SK-N-SH (cell line): ENCODE measurements around the gene MS4A4E. TPM values are rescaled to one million over a fixed set of nuclear protein-coding genes. Genes with fewer than 3 reads are reported as not detected.

Experiments
- CTCF ChIA-PET: fragments of 300-600, 350-600 bp; formaldehyde crosslinking; extraction: SDS; loops from one replicate; lab custom pipeline; 2021; lab: Yijun Ruan, JAX
- POLR2A ChIA-PET: fragments of 350-600 bp; sonication (Branson Sonifier 250); formaldehyde crosslinking; extraction: SDS; loops from one replicate; lab custom pipeline; 2020; ENCODE audit warnings: antibody characterized with exemption, inconsistent platforms; lab: Yijun Ruan, JAX
- DNase-seq: peaks from one replicate; pipeline ENCODE4 v3.0.0; 2012
- H2AFZ ChIP-seq: fragments of 200-600 bp; sonication (generic); 2 replicates; pipeline ENCODE4 v1.8.1; 2016; ENCODE audit warnings: antibody characterized with exemption, mild to moderate bottlenecking, low read depth
- H3F3A ChIP-seq: fragments of 200-600 bp; sonication (generic); replicated peaks from 2 replicates; pipeline ENCODE3; 2016; ENCODE audit warnings: antibody characterized with exemption, mild to moderate bottlenecking; ENCODE audit not compliant: insufficient read depth
- H3K27ac ChIP-seq, 2 experiments: fragments of 200-500 bp in 1 of 2; fragments of 200-600 bp in 1 of 2; sonication (Bioruptor generic) in 1 of 2; sonication (generic), shearing (Covaris generic) in 1 of 2; 2 replicates each; pipeline versions ENCODE4 v1.5.1 to v1.6.1; 2014 to 2016; ENCODE audit warnings: low read depth in 2 of 2, inconsistent platforms in 1 of 2, low read length in 1 of 2, mild to moderate bottlenecking in 1 of 2, mixed read lengths in 1 of 2
- H3K27me3 ChIP-seq: fragments of 200-600 bp; sonication (generic), shearing (Covaris generic); 2 replicates; pipeline ENCODE4 v1.6.1; 2016; ENCODE audit warnings: mixed run types; ENCODE audit not compliant: insufficient read depth
- H3K36me3 ChIP-seq, 2 experiments: fragments of 200-500 bp in 1 of 2; fragments of 200-600 bp in 1 of 2; sonication (Bioruptor generic) in 1 of 2; sonication (generic) in 1 of 2; replicated peaks in 1 of 2; 2 replicates each; pipeline versions ENCODE3 to v1.5.1; 2014 to 2016; ENCODE audit warnings: low read length in 1 of 2, mild to moderate bottlenecking in 1 of 2; ENCODE audit not compliant: insufficient read depth in 2 of 2, control insufficient read depth in 1 of 2
- H3K4me1 ChIP-seq, 2 experiments: fragments of 200-500 bp in 1 of 2; fragments of 200-600 bp in 1 of 2; sonication (Bioruptor generic) in 1 of 2; sonication (generic), shearing (Covaris generic) in 1 of 2; 2 replicates each; pipeline versions ENCODE4 v1.5.1 to v1.6.1; 2014 to 2016; ENCODE audit warnings: low read depth in 1 of 2, low read length in 1 of 2, mixed run types in 1 of 2; ENCODE audit not compliant: insufficient read depth in 2 of 2, control insufficient read depth in 1 of 2
- H3K4me2 ChIP-seq: fragments of 200-600 bp; sonication (generic), shearing (Covaris generic); 2 replicates; pipeline ENCODE4 v1.6.1; 2017; ENCODE audit warnings: mixed run types
- H3K4me3 ChIP-seq, 2 experiments: fragments of 200-500 bp in 1 of 2; fragments of 200-600 bp in 1 of 2; sonication (Bioruptor generic) in 1 of 2; sonication (generic), shearing (Covaris generic) in 1 of 2; 2 replicates each; pipeline versions ENCODE4 v1.5.1 to v1.8.1; 2014 to 2016; ENCODE audit warnings: low read depth in 2 of 2, inconsistent platforms in 1 of 2, low read length in 1 of 2, mild to moderate bottlenecking in 1 of 2, mixed read lengths in 1 of 2, moderate library complexity in 1 of 2
- H3K79me2 ChIP-seq: fragments of 200-600 bp; sonication (generic); 2 replicates; pipeline ENCODE4 v1.8.1; 2017; ENCODE audit warnings: mild to moderate bottlenecking; ENCODE audit not compliant: insufficient read depth
- H3K9ac ChIP-seq: fragments of 200-600 bp; sonication (generic); 2 replicates; pipeline ENCODE4 v1.6.1; 2017; ENCODE audit warnings: mixed run types
- H3K9me2 ChIP-seq: fragments of 200-600 bp; sonication (generic); 2 replicates; pipeline ENCODE4 v1.6.1; 2017; ENCODE audit warnings: mixed run types
- H3K9me3 ChIP-seq: fragments of 200-600 bp; sonication (generic); 2 replicates; pipeline ENCODE4 v1.6.1; 2017; ENCODE audit warnings: mixed run types, mild to moderate bottlenecking, moderate library complexity
- H4K20me1 ChIP-seq: fragments of 200-600 bp; sonication (generic); 2 replicates; pipeline ENCODE4 v1.6.1; 2017; ENCODE audit warnings: mild to moderate bottlenecking, mixed run types; ENCODE audit not compliant: insufficient read depth
- ELF1 ChIP-seq: IDR thresholded peaks from 2 replicates; pipeline ENCODE4 v1.4.0; 2012
- EZH2phosphoT487 ChIP-seq: fragments of 200-600 bp; sonication (generic); IDR thresholded peaks from 2 replicates; pipeline ENCODE4 v1.6.1; 2017; ENCODE audit warnings: low read depth, mixed run types, mild to moderate bottlenecking, antibody characterized with exemption, moderate library complexity, borderline replicate concordance
- GATA2 ChIP-seq: sonication (generic); formaldehyde crosslinking; IDR thresholded peaks from 2 replicates; pipeline ENCODE4 v1.5.0; 2020; ENCODE audit warnings: mild to moderate bottlenecking, missing genetic modification reagents
- MAX ChIP-seq: IDR thresholded peaks from 2 replicates; pipeline ENCODE4 v1.4.0; 2012; ENCODE audit warnings: low read depth
- MEF2A ChIP-seq: IDR thresholded peaks from 2 replicates; pipeline ENCODE4 v1.4.0; 2012; ENCODE audit warnings: low read depth, borderline replicate concordance
- MXI1 ChIP-seq: IDR thresholded peaks from 2 replicates; pipeline ENCODE4 v1.6.1; 2012; ENCODE audit warnings: mild to moderate bottlenecking, low read depth, low read length, improper control_type of control experiment
- PBX3 ChIP-seq: IDR thresholded peaks from 2 replicates; pipeline ENCODE4; 2012
- POLR2AphosphoS5 ChIP-seq: IDR thresholded peaks from 2 replicates; pipeline ENCODE4 v1.6.1; 2012; ENCODE audit warnings: low read depth, low read length
- REST ChIP-seq: IDR thresholded peaks from 2 replicates; pipeline ENCODE4 v1.6.1; 2012; ENCODE audit warnings: mild to moderate bottlenecking, low read depth, low read length, moderate library complexity
- RFX5 ChIP-seq: IDR thresholded peaks from 2 replicates; pipeline ENCODE4 v1.6.1; 2012; ENCODE audit warnings: mild to moderate bottlenecking, improper control_type of control experiment, low read length
- WGBS: methylation state at CpG from one replicate; pipeline ENCODE4 v1.1.6; 2017; ENCODE audit warnings: low lambda C conversion rate; 5-methylcytosine and 5-hydroxymethylcytosine counted together
- polyA plus RNA-seq, 3 experiments: library from polyadenylated mRNA; depleted of rRNA; stranded (reverse); fragments of >200 nt; gene quantifications; 2 replicates each; pipeline ENCODE4 v1.2.3, GENCODE V29; 2012

Gene MS4A4E
- polyA plus RNA-seq, 1 of the 3 experiments (the other 2 are of a cell fraction), result not detected

GRCh38 chr11:60209977-60210376 lies 33.0 kb downstream of the MS4A4E start (continued):
- TF ChIP-seq REST (no peak), MAX (no peak), MEF2A (no peak), EZH2phosphoT487 (no peak), PBX3 (no peak)

GRCh38 chr11:60208951-60209350 lies 34.0 kb downstream of the MS4A4E start:
- H3K27ac ChIP-seq, result no peak overlapping the region
- H3K9me2 ChIP-seq, result no peaks in the 10 kb centered on the region
- 0% methylated on average over 1 of the region's 1 CpG for WGBS
- H4K20me1 ChIP-seq, result no peaks in the 10 kb centered on the region
- H3K9me3 ChIP-seq, result no peaks in the 10 kb centered on the region
- no peak overlapping the region for H3K4me2 ChIP-seq
- H3K36me3 ChIP-seq, result no peaks in the 10 kb centered on the region
- H3K9ac ChIP-seq, result no peak overlapping the region
- no peaks in the 10 kb centered on the region for H3K4me1 ChIP-seq
- no peaks in the 10 kb centered on the region for H3K79me2 ChIP-seq
- no peak overlapping the region for H3K4me3 ChIP-seq
- H3K27me3 ChIP-seq, result no peaks in the 10 kb centered on the region; the same call in 1 of the 2 replicates
- TF ChIP-seq MXI1, result no peak
- no peak for TF ChIP-seq ELF1
- TF ChIP-seq GATA2 (CRISPR knock-in tag), result no peak
- TF ChIP-seq RFX5, result no peak
- TF ChIP-seq POLR2AphosphoS5, result no peak
- ChIA-PET POLR2A (no interaction called here), CTCF (no interaction called here)
- H2AFZ ChIP-seq, result no peak overlapping the region
- DNase-seq, result no peak
- no peaks in the 10 kb centered on the region for H3F3A ChIP-seq
